NCI-H1092 treated with DMSO at 0.1 percent for 48 hours (cell line): ENCODE data around the gene DTX3.
"Not testable (repeated sequence)": the region's sequence is repeated elsewhere in the genome, so short reads cannot be mapped to it uniquely, and the experiment has no call there.

Source experiments
- DNase-seq: peaks from one replicate; lab custom pipeline; 2025; lab: John Stamatoyannopoulos, UW

The DTX3 gene

DNA sequence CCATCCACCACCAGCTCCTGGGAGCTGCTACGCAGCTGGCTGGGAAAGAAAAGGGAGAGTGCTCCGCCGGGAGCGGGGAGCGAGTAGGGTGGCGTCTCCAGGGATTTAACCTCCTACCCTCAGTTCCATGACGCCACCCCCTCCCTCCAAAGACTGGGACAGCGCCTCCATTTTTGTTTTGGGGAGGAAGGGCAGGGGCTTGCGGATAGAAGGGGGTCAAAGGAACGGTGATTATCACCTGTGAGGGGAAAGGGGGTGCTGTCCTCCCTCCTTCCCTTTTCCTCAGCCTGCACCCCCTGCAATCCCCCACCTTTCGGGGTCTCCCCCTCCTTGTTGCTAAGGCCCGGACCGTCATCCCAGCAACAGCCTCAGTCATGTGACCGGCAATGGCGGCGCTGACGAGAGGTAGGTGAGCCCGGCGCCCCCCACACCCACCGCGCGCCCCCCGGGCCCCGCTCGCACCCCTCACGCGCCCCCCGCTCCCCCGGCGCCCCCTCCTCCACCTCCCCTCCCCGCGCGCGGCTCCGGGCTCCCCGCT lies at the start of gene DTX3:
TSS of gene DTX3 (plus strand) at position 371 of the 538 bp plus-strand sequence. CDS start 1,694 bp downstream, outside the sequence.
- DNase-seq = peak; percentile 36

- no peak for DNase-seq
Measured at GRCh38 chr12:57554897-57555296, 49.7 kb upstream of the DTX3 start.

DNA sequence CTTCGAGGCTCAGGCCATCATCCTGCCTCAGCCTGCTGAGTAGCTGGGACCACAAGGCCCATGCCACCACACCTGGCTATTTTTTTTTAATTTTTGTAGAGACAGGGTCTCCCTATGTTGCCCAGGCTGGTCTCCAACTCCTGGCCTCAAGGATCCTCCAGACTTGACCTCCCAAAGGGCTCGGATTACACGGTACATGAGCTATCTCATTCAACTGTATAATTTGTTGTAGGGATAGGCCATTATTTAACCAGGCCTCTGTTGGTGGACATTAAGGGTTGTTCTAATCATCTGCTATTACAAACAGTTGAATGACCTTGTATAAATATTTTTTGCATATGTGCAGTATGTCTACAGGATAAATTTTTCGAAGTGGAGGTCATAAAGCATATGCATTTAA lies 45.8 kb upstream of the DTX3 start:
- DNase-seq = no peak

DNA sequence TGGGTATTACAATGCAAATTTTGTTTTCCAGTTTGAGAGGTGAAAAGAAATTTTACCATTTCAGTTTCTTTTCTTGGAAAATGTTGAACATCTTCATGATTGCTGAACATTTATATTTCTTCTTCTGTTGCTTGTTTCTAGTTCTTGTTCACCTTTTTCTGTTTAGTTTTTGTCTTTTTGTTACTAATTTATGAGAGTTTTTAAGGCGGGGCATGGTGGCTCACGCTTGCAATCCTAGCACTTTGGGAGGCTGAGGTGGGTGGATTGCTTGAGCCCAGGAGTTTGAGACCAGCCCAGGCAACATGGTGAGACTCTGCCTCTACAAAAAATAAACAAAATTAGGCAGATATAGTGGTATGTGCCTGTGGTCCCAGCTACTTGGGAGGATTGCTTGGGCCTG lies 44.1 kb upstream of the DTX3 start:
- no peak for DNase-seq

- DNase-seq = not testable (repeated sequence)
Measured at GRCh38 chr12:57561117-57561516, 43.5 kb upstream of the DTX3 start.

DNA sequence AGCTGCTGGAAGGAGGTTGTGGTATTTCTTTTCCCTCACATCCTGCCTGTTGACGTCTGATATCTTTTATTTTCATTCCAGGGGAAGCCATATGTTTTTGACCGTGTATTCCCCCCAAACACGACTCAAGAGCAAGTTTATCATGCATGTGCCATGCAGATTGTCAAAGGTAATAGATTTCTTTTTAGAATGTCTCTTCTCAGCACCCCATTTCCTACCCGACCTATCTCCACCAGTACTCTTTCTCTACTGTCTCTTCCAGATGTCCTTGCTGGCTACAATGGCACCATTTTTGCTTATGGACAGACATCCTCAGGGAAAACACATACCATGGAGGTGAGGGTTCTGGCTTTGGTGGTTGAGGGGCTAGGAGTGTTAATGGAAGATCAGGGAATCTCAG lies 41.3 kb upstream of the DTX3 start:
- DNase-seq = no peak

DNA sequence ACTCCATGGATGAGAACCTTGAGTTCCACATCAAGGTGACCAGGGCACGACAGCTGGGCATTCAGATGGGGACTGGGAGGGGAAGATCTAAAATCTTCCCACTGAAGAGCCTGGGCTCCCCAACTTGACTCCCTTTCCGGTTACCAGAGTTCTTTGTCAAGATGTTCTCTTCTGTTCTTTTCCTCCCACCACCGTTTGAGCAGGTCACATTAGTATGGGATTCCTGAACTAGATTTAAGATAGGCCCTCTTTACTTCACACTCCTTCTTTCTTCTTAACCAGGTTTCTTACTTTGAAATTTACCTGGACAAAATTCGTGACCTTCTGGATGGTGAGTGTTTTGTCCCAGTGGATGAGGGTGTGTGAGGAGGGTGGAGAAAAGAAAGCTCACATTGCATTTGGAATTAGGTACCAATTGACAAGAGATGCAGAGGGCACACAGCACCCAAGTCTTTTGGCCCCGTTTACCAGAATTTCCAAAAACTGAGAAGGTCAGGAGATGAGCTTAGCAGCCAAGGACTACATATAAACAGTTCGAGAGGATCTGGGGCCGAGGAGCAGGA lies 40.4 kb upstream of the DTX3 start:
- no peak for DNase-seq

GRCh38 chr12:57568838-57569237 lies 35.8 kb upstream of the DTX3 start:
- DNase-seq = no peak

- DNase-seq = no peak
Measured at GRCh38 chr12:57569858-57570257, 34.8 kb upstream of the DTX3 start.

DNA sequence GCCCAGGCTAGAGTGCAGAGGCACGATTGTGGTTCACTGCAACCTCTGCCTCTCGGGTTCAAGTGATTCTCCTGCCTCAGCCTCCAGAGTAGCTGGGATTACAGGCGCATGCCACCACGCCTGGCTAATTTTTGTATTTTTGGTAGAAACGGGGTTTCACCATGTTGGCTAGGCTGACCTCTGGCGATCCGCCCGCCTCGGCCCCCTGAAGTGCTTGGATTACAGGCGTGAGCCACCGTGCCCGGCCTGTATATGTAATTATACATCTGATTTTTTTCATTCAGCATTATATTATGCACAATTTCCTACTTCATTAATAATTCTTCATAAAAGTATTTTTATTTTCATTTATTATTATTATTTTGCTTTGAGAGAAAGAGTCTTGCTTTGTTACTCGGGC lies 34.2 kb upstream of the DTX3 start:
- DNase-seq = not testable (repeated sequence)

DNA sequence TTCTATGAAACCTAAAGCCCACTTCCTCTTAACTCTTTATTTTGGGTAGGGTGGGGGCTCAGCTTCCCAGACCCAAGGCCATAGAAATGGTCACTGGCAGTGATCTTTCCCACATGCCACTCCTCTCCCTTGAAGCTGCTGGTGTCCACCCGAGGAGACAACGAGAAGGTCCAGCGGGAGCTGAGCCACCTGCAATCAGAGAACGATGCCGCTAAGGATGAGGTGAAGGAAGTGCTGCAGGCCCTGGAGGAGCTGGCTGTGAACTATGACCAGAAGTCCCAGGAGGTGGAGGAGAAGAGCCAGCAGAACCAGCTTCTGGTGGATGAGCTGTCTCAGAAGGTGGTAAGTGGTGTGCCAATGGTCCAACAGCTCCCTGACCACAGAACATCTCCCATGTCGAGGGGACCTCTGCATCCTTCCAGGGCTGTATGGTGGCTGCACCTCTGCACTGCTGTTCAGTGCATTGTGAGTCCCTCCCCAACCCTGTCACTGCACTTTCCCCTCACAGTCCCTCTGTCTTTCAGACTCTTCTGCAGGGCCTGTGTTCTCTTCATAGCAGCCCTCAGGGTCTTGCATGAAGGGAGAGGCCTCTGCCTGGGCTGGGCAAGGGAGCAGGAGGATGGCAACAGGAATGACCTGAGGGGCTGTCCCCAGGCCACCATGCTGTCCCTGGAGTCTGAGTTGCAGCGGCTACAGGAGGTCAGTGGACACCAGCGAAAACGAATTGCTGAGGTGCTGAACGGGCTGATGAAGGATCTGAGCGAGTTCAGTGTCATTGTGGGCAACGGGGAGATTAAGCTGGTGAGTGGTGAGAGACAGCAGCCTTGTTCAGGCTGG lies 32.5 kb upstream of the DTX3 start:
- DNase-seq = no peak

GRCh38 chr12:57574795-57575194 lies 29.8 kb upstream of the DTX3 start:
- DNase-seq = no peak

DNA sequence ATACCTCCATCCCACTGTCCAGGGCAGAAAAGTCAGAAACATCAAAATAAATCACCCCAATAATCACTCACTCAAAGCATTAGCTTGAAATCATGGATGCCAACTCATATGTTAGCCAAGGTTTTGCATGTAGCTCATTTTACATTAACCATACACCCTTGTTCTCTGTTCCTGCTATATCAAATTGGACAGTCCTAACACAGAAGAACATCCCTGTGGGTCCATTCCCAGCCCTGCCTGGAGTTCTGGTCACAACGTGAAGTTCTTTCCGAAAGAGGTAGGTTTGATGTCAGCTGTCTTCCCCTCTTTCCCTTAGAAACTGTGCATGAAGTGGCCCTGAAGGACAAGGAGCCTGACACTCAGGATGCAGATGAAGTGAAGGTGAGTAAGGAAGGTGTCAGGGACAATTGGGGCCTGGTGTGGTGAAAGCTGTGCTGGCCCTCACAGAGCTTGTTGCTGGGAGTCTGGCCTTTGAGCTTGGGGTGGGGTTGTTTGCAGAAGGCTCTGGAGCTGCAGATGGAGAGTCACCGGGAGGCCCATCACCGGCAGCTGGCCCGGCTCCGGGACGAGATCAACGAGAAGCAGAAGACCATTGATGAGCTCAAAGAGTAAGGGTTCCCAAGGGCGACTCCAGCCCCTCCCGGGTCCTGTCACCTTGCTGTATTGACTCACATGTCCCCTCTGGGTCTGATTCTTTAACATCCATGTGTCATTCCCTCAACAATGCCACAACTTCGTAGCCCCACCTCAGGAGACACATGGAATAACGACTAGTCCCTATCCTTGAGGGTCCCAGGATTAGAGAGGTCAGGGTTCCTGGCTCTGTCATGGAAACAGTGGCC lies 28.6 kb upstream of the DTX3 start:
- no peak for DNase-seq

- DNase-seq = no peak
Measured at GRCh38 chr12:57576613-57577160, 27.9 kb upstream of the DTX3 start.

- no peak for DNase-seq
Measured at GRCh38 chr12:57577981-57578758, 26.5 kb upstream of the DTX3 start.

DNA sequence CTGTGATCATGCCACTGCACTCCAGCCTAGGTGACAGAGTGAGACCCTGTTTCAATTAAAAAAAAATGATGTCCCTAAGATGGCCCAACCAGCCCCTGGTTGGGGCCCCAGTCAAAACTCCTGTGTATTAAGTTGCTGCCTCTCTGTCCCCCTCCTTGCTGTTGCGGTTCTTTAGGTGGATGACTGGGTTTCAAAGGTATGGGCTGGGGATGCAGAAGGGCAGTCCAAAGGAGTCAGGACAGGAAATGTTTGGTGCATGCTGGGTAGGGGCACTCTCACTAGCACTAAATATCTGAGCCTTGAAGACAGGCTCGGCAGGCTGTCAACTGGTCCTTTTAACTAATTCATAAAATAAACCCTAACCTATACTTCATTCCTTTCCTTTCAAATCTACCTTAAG lies 25.6 kb upstream of the DTX3 start:
- DNase-seq = no peak

- DNase-seq = no peak
Measured at GRCh38 chr12:57579677-57580465, 24.8 kb upstream of the DTX3 start.

DNA sequence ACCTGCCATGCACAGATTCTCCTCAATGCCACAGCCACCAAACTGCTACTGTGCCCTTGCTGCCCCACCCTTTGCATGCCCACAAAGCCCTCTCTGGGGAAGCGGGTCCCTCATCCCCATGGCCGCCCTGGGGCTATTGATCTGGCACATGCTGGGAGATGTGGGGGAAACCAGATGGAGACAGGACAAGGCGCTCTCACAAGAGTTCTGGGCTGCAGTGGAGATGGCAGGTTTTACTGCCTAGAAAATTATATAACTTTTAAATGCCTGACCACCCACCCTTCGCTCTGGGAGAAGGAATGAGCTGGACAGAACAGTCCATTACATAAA lies 24.2 kb upstream of the DTX3 start:
- DNase-seq = no peak

DNA sequence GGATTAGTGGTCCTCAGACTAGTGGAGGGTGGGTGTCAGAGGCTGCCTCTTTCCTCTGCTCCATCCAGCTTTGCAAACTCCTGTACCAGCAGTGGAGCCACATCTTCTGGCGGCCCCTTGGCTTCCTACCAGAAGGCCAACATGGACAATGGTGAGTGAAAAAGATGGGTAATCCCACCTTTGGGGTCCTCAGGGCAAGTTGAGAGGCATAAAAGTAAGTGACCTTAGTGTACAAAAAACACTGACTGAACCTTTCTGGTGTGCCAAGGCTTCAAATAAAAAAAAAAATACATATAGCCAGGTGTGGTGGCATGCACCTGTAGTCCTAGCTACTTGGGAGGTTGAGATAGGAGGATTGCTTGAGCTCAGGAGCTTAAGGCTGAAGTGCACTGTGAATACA lies 22.8 kb upstream of the DTX3 start:
- no peak for DNase-seq

DNA sequence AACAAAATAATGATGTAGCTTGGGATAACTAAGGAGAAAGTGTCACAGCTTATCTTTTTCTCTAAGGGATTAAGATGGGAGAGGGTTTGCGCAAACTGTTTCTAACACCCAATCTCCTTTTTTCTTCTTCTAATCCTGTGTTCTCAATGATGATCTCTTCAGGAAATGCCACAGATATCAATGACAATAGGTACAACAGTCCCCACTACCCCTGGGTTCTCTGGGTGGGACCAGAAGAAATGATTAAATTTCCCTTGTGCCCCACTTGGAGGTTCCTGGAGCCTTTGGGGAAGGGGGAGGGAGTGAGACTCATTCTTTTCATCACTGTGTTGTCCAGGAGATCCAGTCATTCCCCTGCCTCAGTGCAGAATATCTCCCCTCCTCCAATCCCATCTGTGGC lies 22.2 kb upstream of the DTX3 start:
- no peak for DNase-seq
